Middle frontal gyrus (tissue), 1 donor: ENCODE measurements around the gene JPH4.
"Not testable (repeated sequence)": the region's sequence is repeated elsewhere in the genome, so short reads cannot be mapped to it uniquely, and the experiment has no call there.

Experiments
- DNase-seq: peaks from one replicate; pipeline ENCODE4 v3.0.0-alpha.2; 2015; ENCODE audit warnings: low spot score; ENCODE audit errors: extremely low spot score

The JPH4 gene

DNA sequence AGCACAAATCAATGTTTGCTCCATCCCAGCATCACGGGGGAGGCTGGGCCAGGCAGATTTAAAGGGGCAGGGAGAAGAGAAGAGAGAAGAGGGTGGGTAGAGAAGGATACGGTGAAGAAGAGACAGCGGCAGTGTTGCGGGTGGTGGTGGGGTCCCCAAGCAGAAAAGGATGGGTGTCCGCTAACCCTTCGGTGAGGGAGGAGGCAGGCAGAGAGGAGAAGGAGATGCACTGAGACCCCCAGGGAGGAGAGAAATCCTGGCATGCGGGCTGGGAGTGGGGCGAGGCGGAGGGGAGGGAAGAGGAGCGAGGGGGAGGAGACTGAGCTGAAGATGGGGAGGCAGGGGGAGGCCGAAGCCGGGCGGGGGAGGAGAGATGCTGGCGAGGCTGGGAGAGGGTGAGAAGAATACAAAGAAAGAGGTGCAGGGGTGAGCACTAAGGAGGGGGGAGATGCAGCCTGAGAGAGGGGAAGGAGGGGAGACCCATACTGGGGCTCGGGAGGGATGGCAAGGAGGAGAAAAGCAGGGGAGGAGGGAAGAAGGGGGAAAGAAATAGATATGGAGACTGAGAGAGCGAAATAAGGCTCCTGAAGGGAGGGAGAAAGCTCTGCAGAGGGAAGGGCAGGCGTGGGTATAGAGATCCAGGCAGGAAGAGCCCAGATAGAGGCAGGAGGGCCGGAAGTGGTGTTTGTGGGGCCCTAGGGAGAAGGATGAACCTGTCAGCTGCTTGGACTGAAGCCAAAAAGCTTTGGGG is at the start of gene JPH4:
JPH4 (minus strand) TSS at position 231 of the 751 bp plus-strand sequence. CDS start 1,337 bp downstream, outside the sequence.
- no peak for DNase-seq

GRCh38 chr14:23627961-23628360 is 49.4 kb upstream of the JPH4 start:
- no peak for DNase-seq

- no peak for DNase-seq
These were observed 48.4 kb upstream of the JPH4 start for GRCh38 chr14:23626946-23627345.

GRCh38 chr14:23624830-23625404 is 46.3 kb upstream of the JPH4 start:
- DNase-seq, result no peak

GRCh38 chr14:23623962-23624361 is 45.4 kb upstream of the JPH4 start:
- DNase-seq, result no peak

DNA sequence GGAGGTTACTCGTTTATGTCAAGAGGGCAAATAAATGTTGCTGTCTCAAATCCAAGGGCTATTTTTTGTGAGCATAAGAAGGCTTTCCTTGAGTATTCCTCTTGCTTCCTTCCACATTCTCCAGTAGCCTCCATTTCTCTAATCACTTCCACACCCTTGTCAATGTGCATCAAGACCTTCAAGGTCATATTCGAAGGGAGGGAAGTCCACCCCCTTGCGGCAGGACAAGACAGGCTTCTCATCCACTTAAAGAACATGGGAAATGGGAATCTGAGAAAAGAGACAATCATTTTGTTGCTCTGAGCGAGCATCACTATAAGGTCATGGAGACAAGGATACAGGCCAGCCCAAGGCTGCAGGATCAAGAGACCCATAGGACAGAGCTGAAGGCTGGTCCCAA is 44.4 kb upstream of the JPH4 start:
- no peak for DNase-seq

GRCh38 chr14:23621932-23622730 is 43.5 kb upstream of the JPH4 start:
- no peak for DNase-seq

DNA sequence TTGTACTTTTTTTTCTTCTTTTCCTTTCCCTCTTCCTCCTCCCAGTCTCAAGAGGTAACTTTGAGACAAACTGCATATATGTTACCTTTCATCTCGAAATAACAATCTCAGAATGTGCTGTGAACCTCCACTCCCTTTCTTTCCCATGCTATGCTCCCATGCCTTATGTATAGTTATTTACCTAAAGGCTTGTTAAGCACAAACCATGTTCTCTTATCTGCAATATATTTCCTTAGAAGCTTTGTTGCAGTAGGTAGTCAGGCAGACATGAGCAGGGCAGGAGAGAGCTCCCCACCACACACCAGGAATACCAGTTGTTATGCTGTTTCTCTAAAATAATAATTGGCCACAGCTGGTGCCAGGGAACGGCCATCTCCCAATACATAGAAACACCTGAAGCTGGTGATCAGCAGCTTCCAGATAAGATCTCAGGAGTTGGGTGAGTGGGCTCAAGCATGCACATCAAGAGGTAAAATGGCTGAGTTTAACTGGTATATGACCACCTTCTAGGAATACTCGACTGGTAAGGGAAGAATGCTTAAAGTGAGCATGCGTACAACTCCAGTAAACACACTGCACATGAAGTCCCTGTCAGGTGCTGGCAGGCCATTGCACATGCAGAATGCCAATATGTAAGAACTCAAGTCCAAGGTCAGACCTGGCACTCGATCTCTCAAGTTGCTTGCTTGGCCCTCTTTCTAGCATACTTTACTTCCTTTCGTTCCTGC is 42.8 kb upstream of the JPH4 start:
- DNase-seq, result no peak

DNA sequence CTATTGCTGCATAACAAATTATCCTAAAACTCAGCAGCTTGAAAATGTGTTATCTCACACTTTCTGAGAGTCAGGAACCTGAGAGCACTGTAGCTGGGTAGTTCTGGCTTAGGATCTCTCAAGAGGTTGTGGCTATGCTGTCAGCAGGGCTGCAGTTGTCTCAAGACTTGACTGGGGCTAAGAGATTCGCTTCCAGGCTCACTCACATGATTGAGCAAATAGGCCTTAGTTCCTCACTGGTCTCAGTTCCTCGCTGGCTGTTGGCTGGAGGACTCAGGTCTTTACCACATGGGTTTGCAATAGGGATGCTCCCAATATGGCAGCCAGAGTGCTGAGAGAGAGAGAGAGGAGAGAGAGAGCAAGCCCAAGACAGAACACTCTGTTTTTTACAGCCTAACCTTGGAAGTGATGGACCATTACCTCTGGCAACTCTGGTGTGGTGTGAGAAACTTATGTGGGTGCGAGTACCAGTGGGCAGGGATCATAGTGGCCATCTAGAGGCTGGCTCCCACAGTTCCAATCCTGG is 41.6 kb upstream of the JPH4 start:
- no peak for DNase-seq

GRCh38 chr14:23618415-23618988 is 39.9 kb upstream of the JPH4 start:
- DNase-seq, result no peak

- no peak for DNase-seq
These were observed 38.9 kb upstream of the JPH4 start for GRCh38 chr14:23617539-23617938.

GRCh38 chr14:23615856-23616255 is 37.3 kb upstream of the JPH4 start:
- no peak for DNase-seq

GRCh38 chr14:23614395-23614828 is 35.8 kb upstream of the JPH4 start:
- DNase-seq, result no peak

DNA sequence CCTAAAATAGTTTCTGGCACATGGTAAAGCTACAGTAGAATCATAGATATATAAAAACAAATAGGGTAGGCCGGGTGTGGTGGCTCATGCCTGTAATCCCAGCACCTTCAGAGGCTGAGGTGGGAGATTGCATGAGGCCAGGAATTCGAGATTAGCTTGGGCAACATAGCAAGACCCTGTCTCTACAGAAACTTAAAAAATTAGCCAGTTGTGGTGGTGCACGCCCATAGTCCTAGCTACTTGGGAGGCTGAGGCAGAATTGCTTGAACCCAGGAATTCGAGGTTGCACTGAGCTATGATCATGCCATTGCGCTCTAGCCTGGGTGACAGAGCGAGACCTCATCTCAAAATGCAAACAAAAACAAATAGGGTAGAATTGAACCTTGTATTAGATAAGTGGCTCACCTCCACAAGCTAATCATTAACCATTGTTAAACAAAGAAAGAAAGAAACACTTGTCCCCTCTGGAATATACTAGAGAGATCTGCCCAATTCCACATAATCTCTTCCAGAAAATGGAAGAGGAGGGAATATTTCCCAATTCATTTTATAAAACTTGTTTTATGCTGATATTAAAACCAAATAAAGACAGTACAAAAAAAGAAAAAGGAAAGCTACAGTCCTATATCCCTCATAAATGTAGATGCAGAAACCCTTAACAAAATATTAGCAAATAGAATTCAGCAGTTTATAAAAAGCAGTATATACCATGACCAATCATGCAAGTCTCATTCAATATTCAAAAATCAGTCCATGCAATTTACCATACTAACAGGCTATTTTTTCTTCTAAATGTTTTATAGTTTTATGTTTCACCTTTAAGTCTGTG is 34.9 kb upstream of the JPH4 start:
- DNase-seq, result no peak

DNA sequence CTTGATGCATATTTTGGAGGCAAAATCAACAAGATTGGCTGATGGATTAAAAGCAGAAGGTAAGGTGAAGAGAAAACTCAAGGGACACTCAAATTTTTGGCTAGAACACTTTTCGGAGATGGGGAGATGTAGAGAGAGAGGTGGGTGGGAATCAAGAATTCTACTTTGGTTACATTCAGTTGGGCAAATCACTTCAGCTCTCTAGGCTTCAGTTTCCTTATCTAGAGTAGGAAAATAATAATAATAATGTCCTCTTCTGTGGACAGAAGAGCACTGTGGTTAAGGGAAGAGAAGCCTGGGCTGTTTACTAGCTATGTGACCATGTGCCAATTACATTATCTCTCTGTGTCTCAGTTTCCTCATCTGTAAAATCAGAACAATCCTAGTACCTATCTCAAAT is 34.2 kb upstream of the JPH4 start:
- DNase-seq, result no peak

DNA sequence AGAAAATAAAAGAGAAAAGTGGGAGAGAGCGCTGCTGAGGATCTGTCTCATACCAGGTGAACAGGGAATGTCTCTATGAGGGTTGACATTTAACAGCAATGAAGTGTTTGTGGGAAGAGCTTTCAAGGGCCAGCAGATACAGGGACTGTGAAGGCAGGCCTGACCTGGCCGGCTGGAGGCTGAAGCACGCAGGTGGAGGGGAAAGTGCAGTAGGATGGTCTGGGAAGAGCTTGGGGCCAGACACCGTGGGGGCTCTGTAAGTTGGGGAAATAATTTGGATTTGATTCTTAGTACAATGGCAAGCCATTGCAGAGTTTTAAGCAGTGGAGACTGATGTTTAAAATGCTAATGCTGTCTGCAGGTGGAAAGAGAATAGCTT is 33.8 kb upstream of the JPH4 start:
- no peak for DNase-seq

DNA sequence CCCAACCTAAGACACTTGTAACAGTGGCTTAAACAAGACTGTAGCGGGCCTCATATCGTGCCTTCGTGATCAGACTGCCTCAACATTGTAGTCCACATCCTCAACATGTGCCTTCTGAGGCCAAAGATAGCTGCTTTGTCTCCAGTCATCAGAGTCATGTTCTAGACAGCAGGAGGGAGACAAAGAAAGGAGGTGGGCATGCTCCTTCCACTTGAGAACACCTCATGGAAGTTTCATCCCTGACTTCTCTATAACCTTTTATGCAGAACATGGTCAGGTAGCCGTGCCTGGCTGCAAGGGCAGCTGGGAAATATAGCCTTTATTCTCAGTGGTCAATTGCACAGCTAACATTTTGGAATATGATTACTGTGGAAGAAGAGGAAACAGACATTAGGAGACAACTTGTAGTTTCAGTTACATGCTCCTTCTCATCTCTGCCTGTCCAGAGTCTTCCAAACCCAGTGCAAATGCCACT is 32.3 kb upstream of the JPH4 start:
- no peak for DNase-seq

DNA sequence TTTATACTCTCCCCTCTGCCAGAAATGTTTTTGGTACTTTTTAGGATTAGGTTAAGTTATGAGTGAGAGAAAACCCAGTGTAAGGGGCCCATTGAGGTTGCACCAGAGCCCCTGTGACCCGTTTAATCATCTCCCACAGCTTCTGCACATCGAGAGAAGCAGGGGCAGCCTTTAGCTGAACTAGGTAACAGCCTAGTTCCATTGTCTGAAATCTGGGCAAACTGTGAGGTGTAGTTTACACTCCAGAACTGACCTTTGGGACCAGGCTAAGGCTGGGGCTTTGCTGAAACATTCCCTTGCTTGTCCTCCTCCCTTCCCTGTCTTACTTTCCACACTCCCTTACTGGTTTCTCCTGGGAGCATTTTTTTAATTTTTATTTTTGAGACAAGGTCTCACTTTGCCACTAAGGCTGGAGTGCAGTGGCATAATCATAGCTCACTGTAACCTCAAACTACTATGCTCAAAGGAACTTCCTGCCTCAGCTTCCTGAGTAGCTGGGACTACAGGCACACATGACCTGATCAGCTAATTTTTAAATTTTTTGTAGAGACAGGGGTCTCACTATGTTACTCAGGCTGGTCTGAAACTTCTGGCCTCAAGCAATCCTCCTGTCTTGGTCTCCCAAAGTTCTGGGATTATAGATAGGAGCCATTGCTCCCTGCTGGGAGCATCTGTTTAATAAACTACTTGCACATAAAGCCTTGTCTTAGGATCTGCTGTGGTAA is 31.7 kb upstream of the JPH4 start:
- DNase-seq, result no peak

- not testable (repeated sequence) for DNase-seq
These were observed 31.0 kb upstream of the JPH4 start for GRCh38 chr14:23609411-23610089.
